Endodermal cell (in vitro differentiated cells): ENCODE data around the gene HTR1B. TPM values are rescaled to one million over a fixed set of nuclear protein-coding genes. Genes with fewer than 3 reads are reported as not detected.
A peak's percentile ranks its signal among the peaks of the same experiment; 100 is the strongest.

Experiments used
- DNase-seq: peaks from one replicate; pipeline ENCODE4 v3.0.0-alpha.2; 2017
- H3K27ac ChIP-seq: 2 replicates; pipeline ENCODE4 v1.5.1; 2013; ENCODE audit warnings: mild to moderate bottlenecking, low read depth, low read length, moderate library complexity
- H3K27me3 ChIP-seq: 2 replicates; pipeline ENCODE4 v1.6.1; 2013; ENCODE audit warnings: mild to moderate bottlenecking, low read length, moderate library complexity; ENCODE audit not compliant: insufficient read depth, control insufficient read depth, poor library complexity, severe bottlenecking
- H3K36me3 ChIP-seq: 2 replicates; pipeline ENCODE4 v1.7.0; 2013; ENCODE audit warnings: mild to moderate bottlenecking, low read length, moderate library complexity; ENCODE audit not compliant: control insufficient read depth, insufficient read depth
- H3K4me1 ChIP-seq: one replicate; pipeline ENCODE4 v1.7.0; 2013; ENCODE audit warnings: low read length; ENCODE audit not compliant: control insufficient read depth, insufficient read depth
- H3K4me3 ChIP-seq: 2 replicates; pipeline ENCODE4 v1.5.1; 2013; ENCODE audit warnings: mild to moderate bottlenecking, low read length, moderate library complexity
- H3K9ac ChIP-seq: 2 replicates; pipeline ENCODE4 v1.6.1; 2013; ENCODE audit warnings: mild to moderate bottlenecking, low read length, moderate library complexity; ENCODE audit not compliant: poor library complexity, severe bottlenecking; ENCODE audit errors: extremely low read depth
- H3K9me3 ChIP-seq: 2 replicates; pipeline ENCODE4 v1.6.1; 2013; ENCODE audit warnings: mild to moderate bottlenecking, low read length, moderate library complexity; ENCODE audit not compliant: control insufficient read depth
- H3K27ac Mint-ChIP-seq: 2 replicates; pipeline ENCODE4 v1.8.0; 2020; ENCODE audit warnings: mixed read lengths
- H3K27me3 Mint-ChIP-seq: 2 replicates; pipeline ENCODE4 v1.8.0; 2021; ENCODE audit warnings: mild to moderate bottlenecking, mixed read lengths; ENCODE audit not compliant: insufficient read depth
- H3K36me3 Mint-ChIP-seq: 2 replicates; pipeline ENCODE4 v1.8.0; 2020; ENCODE audit warnings: low read depth, mixed read lengths
- H3K4me1 Mint-ChIP-seq: 2 replicates; pipeline ENCODE4 v1.8.0; 2020; ENCODE audit warnings: mixed read lengths
- H3K4me3 Mint-ChIP-seq: 2 replicates; pipeline ENCODE4 v1.8.0; 2020; ENCODE audit warnings: mild to moderate bottlenecking, moderate library complexity, mixed read lengths
- H3K9me3 Mint-ChIP-seq: 2 replicates; pipeline ENCODE4 v1.8.0; 2020; ENCODE audit warnings: mild to moderate bottlenecking, mixed read lengths
- CTCF ChIP-seq: fragments of 200-600 bp; sonication (generic); conservative IDR thresholded peaks from 2 replicates; pipeline ENCODE4 v1.5.0; 2021; ENCODE audit warnings: antibody characterized with exemption, mild to moderate bottlenecking
- WGBS, 2 experiments: methylation state at CpG; one replicate each; pipeline versions ENCODE4 v1.1.5 to v1.1.7; 2013; ENCODE audit warnings: missing lambda C conversion rate in 2 of 2, mixed read lengths in 1 of 2; ENCODE audit not compliant: insufficient coverage in 1 of 2, insufficient read length in 1 of 2; 5-methylcytosine and 5-hydroxymethylcytosine counted together
- total RNA-seq, 2 donors: library from RNA; stranded (reverse); fragmentation: NEBNext Ultra II Directional in 1 of 2; extraction: Animal tissue kit (Norgen Biotek cat#: 25700) in 1 of 2; gene quantifications; 2 replicates in 1 of 2; 3 replicates in 1 of 2; pipeline ENCODE4 v1.2.1, GENCODE V29; 2021

The HTR1B gene
- total RNA-seq, 2 donors from 2014 or later = 2.9 to 3.9 TPM

- Histone ChIP-seq H3K27me3 (peaks cover 18% of the 10 kb centered on the region), H3K9ac (no peak overlapping the region), H3K9me3 (no peaks in the 10 kb centered on the region), H3K27ac (no peak overlapping the region), H3K4me1 (no peaks in the 10 kb centered on the region), H3K36me3 (no peaks in the 10 kb centered on the region), H3K4me3 (no peak overlapping the region)
- DNase-seq = peak; percentile 95
- no peaks in the 10 kb centered on the region for H3K36me3 Mint-ChIP-seq
- H3K27me3 Mint-ChIP-seq = peaks cover 19% of the 10 kb centered on the region
- H3K4me1 Mint-ChIP-seq = peaks cover 30% of the 10 kb centered on the region
- WGBS, 2 experiments = 25 to 37% methylated on average over 2 to 6 of the region's 6 CpGs
- no peak overlapping the region for H3K27ac Mint-ChIP-seq
- no peaks in the 10 kb centered on the region for H3K9me3 Mint-ChIP-seq
- no peak overlapping the region for H3K4me3 Mint-ChIP-seq
- peak; percentile 92 for TF ChIP-seq CTCF
Observed at GRCh38 chr6:77457720-77458349, 5.5 kb downstream of the HTR1B start.

- peaks cover 8% of the 10 kb centered on the region for H3K27me3 Mint-ChIP-seq
- H3K9me3 ChIP-seq = no peaks in the 10 kb centered on the region
- no peaks in the 10 kb centered on the region for H3K4me1 ChIP-seq
- 83 to 85% methylated on average over 4 to 5 of the region's 5 CpGs for WGBS, 2 experiments
- H3K36me3 ChIP-seq = no peaks in the 10 kb centered on the region
- no peaks in the 10 kb centered on the region for H3K36me3 Mint-ChIP-seq
- no peak for TF ChIP-seq CTCF
- DNase-seq = peak; percentile 67
- H3K27ac Mint-ChIP-seq = peak overlapping the region; percentile 60
- H3K27ac ChIP-seq = no peak overlapping the region
- H3K9me3 Mint-ChIP-seq = no peaks in the 10 kb centered on the region
- no peak overlapping the region for H3K4me3 ChIP-seq
- H3K4me1 Mint-ChIP-seq = peaks cover 30% of the 10 kb centered on the region
- no peak overlapping the region for H3K4me3 Mint-ChIP-seq
- peaks cover 7% of the 10 kb centered on the region for H3K27me3 ChIP-seq
- no peak overlapping the region for H3K9ac ChIP-seq
Observed at GRCh38 chr6:77456531-77457248, 6.6 kb downstream of the HTR1B start.

GRCh38 chr6:77455271-77455670 is 8.0 kb downstream of the HTR1B start:
- H3K27me3 ChIP-seq = peaks cover 5% of the 10 kb centered on the region
- no peak for DNase-seq
- no peaks in the 10 kb centered on the region for H3K9me3 ChIP-seq
- H3K9ac ChIP-seq = no peak overlapping the region
- H3K27ac ChIP-seq = no peak overlapping the region
- H3K9me3 Mint-ChIP-seq = no peaks in the 10 kb centered on the region
- H3K36me3 Mint-ChIP-seq = no peaks in the 10 kb centered on the region
- no peaks in the 10 kb centered on the region for H3K36me3 ChIP-seq
- H3K27ac Mint-ChIP-seq = no peak overlapping the region
- no peaks in the 10 kb centered on the region for H3K27me3 Mint-ChIP-seq
- peaks cover 30% of the 10 kb centered on the region for H3K4me1 Mint-ChIP-seq
- H3K4me3 Mint-ChIP-seq = no peak overlapping the region
- no peaks in the 10 kb centered on the region for H3K4me1 ChIP-seq
- no peak for TF ChIP-seq CTCF
- no peak overlapping the region for H3K4me3 ChIP-seq
